ENCODE data around the gene STK35.

Gene STK35

GRCh38 chr20:2103461-2104153, 2.0 kb downstream of the STK35 start:
- Histone ChIP-seq H3K27me3 (ENCODE audit: insufficient read depth, low read length) (no peaks in the 10 kb centered on the region), H3K9me3 (ENCODE audit: low read length) (no peaks in the 10 kb centered on the region), H3K4me3 (ENCODE audit: low read depth, low read length, poor library complexity, severe bottlenecking) (peak overlapping the region; percentile 96), H3K4me1 (ENCODE audit: insufficient read depth, low read length, severe bottlenecking) (peaks cover 36% of the 10 kb centered on the region), H3K9me2 (ENCODE audit: low read depth, low read length) (no peaks in the 10 kb centered on the region), H3K27ac (ENCODE audit: low read depth, low read length, poor library complexity, severe bottlenecking) (peak overlapping the region; percentile 30), H2AFZ (ENCODE audit: low read length) (no peak overlapping the region), H4K20me1 (ENCODE audit: insufficient read depth, low read length) (no peaks in the 10 kb centered on the region), H3F3A (ENCODE audit: insufficient read depth, low read length) (no peaks in the 10 kb centered on the region), H3K9ac (ENCODE audit: low read length) (peak overlapping the region; percentile 77), H3K36me3 (ENCODE audit: insufficient read depth, low read length) (peaks cover 24% of the 10 kb centered on the region), H3K79me2 (ENCODE audit: insufficient read depth, low read length) (peaks cover 29% of the 10 kb centered on the region), H3K4me2 (ENCODE audit: low read length) (peak overlapping the region; percentile 98)
- TF ChIP-seq CTCF (IDR thresholded peaks at IDR 0.05; ENCODE audit: low read length) (no peak), EZH2 (IDR thresholded peaks at IDR 0.05; ENCODE audit: borderline replicate concordance, low read length) (no peak)

- peak overlapping the region; percentile 96 for H3K4me3 ChIP-seq (ENCODE audit: low read depth, low read length, poor library complexity, severe bottlenecking)
- H3F3A ChIP-seq (ENCODE audit: insufficient read depth, low read length): no peaks in the 10 kb centered on the region
- TF ChIP-seq CTCF (IDR thresholded peaks at IDR 0.05; ENCODE audit: low read length): no peak
- TF ChIP-seq EZH2 (IDR thresholded peaks at IDR 0.05; ENCODE audit: borderline replicate concordance, low read length): no peak
- H3K36me3 ChIP-seq (ENCODE audit: insufficient read depth, low read length): peaks cover 31% of the 10 kb centered on the region
- no peak overlapping the region for H3K27ac ChIP-seq (ENCODE audit: low read depth, low read length, poor library complexity, severe bottlenecking)
- H3K4me1 ChIP-seq (ENCODE audit: insufficient read depth, low read length, severe bottlenecking): peaks cover 36% of the 10 kb centered on the region
- peak overlapping the region; percentile 98 for H3K4me2 ChIP-seq (ENCODE audit: low read length)
- no peaks in the 10 kb centered on the region for H3K9me3 ChIP-seq (ENCODE audit: low read length)
- H3K27me3 ChIP-seq (ENCODE audit: insufficient read depth, low read length): no peaks in the 10 kb centered on the region
- H2AFZ ChIP-seq (ENCODE audit: low read length): no peak overlapping the region
- H3K9ac ChIP-seq (ENCODE audit: low read length): peak overlapping the region; percentile 77
- H4K20me1 ChIP-seq (ENCODE audit: insufficient read depth, low read length): no peaks in the 10 kb centered on the region
- peaks cover 35% of the 10 kb centered on the region for H3K79me2 ChIP-seq (ENCODE audit: insufficient read depth, low read length)
- no peaks in the 10 kb centered on the region for H3K9me2 ChIP-seq (ENCODE audit: low read depth, low read length)
Observed at GRCh38 chr20:2104236-2104635, 2.6 kb downstream of the STK35 start.

GRCh38 chr20:2108498-2108897, 6.9 kb downstream of the STK35 start:
- no peak overlapping the region for H3K27ac ChIP-seq (ENCODE audit: low read depth, low read length, poor library complexity, severe bottlenecking)
- no peak for TF ChIP-seq EZH2 (IDR thresholded peaks at IDR 0.05; ENCODE audit: borderline replicate concordance, low read length)
- TF ChIP-seq CTCF (IDR thresholded peaks at IDR 0.05; ENCODE audit: low read length): no peak
- H3F3A ChIP-seq (ENCODE audit: insufficient read depth, low read length): no peaks in the 10 kb centered on the region
- no peak overlapping the region for H3K9ac ChIP-seq (ENCODE audit: low read length)
- H3K4me1 ChIP-seq (ENCODE audit: insufficient read depth, low read length, severe bottlenecking): peaks cover 27% of the 10 kb centered on the region
- no peaks in the 10 kb centered on the region for H3K27me3 ChIP-seq (ENCODE audit: insufficient read depth, low read length)
- peaks cover 55% of the 10 kb centered on the region for H3K79me2 ChIP-seq (ENCODE audit: insufficient read depth, low read length)
- H3K4me3 ChIP-seq (ENCODE audit: low read depth, low read length, poor library complexity, severe bottlenecking): no peak overlapping the region
- H3K4me2 ChIP-seq (ENCODE audit: low read length): no peak overlapping the region
- H3K9me2 ChIP-seq (ENCODE audit: low read depth, low read length): no peaks in the 10 kb centered on the region
- H3K9me3 ChIP-seq (ENCODE audit: low read length): no peaks in the 10 kb centered on the region
- peaks cover 37% of the 10 kb centered on the region; the same call in 1 of the 2 replicates for H3K36me3 ChIP-seq (ENCODE audit: insufficient read depth, low read length)
- no peak overlapping the region for H2AFZ ChIP-seq (ENCODE audit: low read length)
- H4K20me1 ChIP-seq (ENCODE audit: insufficient read depth, low read length): peaks cover 2% of the 10 kb centered on the region; the same call in 1 of the 2 replicates

Measured in OCI-LY1 (cell line).